Endothelial cell of umbilical vein (primary cell): ENCODE data around the gene SPACA4. TPM values are rescaled to one million over a fixed set of nuclear protein-coding genes. Genes with fewer than 3 reads are reported as not detected.

Source experiments
- Bru-seq: library from RNA; stranded (reverse); fragments of 400-500 nt; gene quantifications from one replicate; lab custom pipeline; 2021; lab: Mats Ljungman, UMichigan
- BruChase-seq, 2 experiments: library from RNA; stranded (reverse); fragments of 400-500 nt; gene quantifications; one replicate each; lab custom pipeline; 2021; lab: Mats Ljungman, UMichigan
- BruUV-seq: library from RNA; stranded (reverse); fragments of 400-500 nt; replicated peaks from 2 replicates; lab custom pipeline; 2021; lab: Mats Ljungman, UMichigan
- CTCF ChIA-PET: fragments of 300-600, 350-600 bp; sonication (Branson Sonifier 250); formaldehyde crosslinking; loops from one replicate; lab custom pipeline; 2021; ENCODE audit warnings: antibody characterized with exemption, inconsistent platforms; lab: Charles Lee
- POLR2A ChIA-PET: fragments of 300-600, 350-600 bp; sonication (Branson Sonifier 250); formaldehyde crosslinking; loops from one replicate; lab custom pipeline; 2021; ENCODE audit warnings: antibody characterized with exemption, inconsistent platforms; lab: Charles Lee
- DNase-seq: peaks from one replicate; pipeline ENCODE4 v3.0.0-alpha.2; 2011; ENCODE audit warnings: low read depth, low spot score
- FAIRE-seq: peaks from 2 replicates; lab custom pipeline; 2011; peaks lifted over from hg19 to GRCh38; lab: Jason Lieb, UNC
- H2AFZ ChIP-seq: 2 replicates; pipeline ENCODE4 v1.6.0; 2012; ENCODE audit warnings: low read depth, low read length, control low read depth, inconsistent platforms
- H3K27ac ChIP-seq: 2 replicates; pipeline ENCODE4 v1.5.1; 2011; ENCODE audit warnings: low read depth, mild to moderate bottlenecking, control low read depth, low read length, moderate library complexity; ENCODE audit not compliant: insufficient read depth
- H3K27me3 ChIP-seq, 2 experiments: 2 replicates each; pipeline versions ENCODE4 v1.6.0 to v1.6.1; 2011; ENCODE audit warnings: low read length in 2 of 2, mixed read lengths in 1 of 2; ENCODE audit not compliant: control insufficient read depth in 2 of 2, insufficient read depth in 2 of 2
- H3K36me3 ChIP-seq, 2 experiments: 2 replicates in 1 of 2; 3 replicates in 1 of 2; pipeline ENCODE4 v1.5.1; 2011; ENCODE audit warnings: low read length in 2 of 2, mild to moderate bottlenecking in 1 of 2, moderate library complexity in 1 of 2; ENCODE audit not compliant: control insufficient read depth in 2 of 2, insufficient read depth in 2 of 2; ENCODE audit errors: extremely low read depth in 1 of 2
- H3K4me1 ChIP-seq: 3 replicates; pipeline ENCODE4 v1.5.1; 2011; ENCODE audit warnings: mild to moderate bottlenecking, low read length; ENCODE audit not compliant: control insufficient read depth, insufficient read depth; ENCODE audit errors: extremely low read depth
- H3K4me2 ChIP-seq: 2 replicates; pipeline ENCODE4 v1.6.1; 2011; ENCODE audit warnings: low read length, control low read depth, mixed read lengths; ENCODE audit not compliant: insufficient read depth
- H3K4me3 ChIP-seq, 3 experiments: fragments of 200-600 bp in 1 of 3; sonication (generic), shearing (Covaris generic) in 1 of 3; replicated peaks in 1 of 3; 2 replicates each; pipeline ENCODE4 v1.5.1; 2011 to 2016; ENCODE audit warnings: control low read depth in 3 of 3, low read length in 3 of 3, mild to moderate bottlenecking in 2 of 3, inconsistent platforms in 1 of 3, low read depth in 1 of 3, moderate library complexity in 1 of 3; ENCODE audit not compliant: insufficient read depth in 1 of 3
- H3K79me2 ChIP-seq: 2 replicates; pipeline ENCODE4 v1.6.0; 2012; ENCODE audit warnings: low read length, inconsistent platforms; ENCODE audit not compliant: control insufficient read depth, insufficient read depth
- H3K9ac ChIP-seq: replicated peaks from 2 replicates; pipeline ENCODE3; 2011; ENCODE audit warnings: low read length, control low read depth; ENCODE audit not compliant: insufficient read depth; ENCODE audit errors: extremely low read depth
- H3K9me1 ChIP-seq: replicated peaks from 3 replicates; pipeline ENCODE4 v1.6.0; 2011; ENCODE audit warnings: mild to moderate bottlenecking, low read length; ENCODE audit not compliant: control insufficient read depth, insufficient read depth; ENCODE audit errors: extremely low read depth
- H3K9me3 ChIP-seq: replicated peaks from 2 replicates; pipeline ENCODE4 v1.5.1; 2012; ENCODE audit warnings: low read length, inconsistent platforms; ENCODE audit not compliant: control insufficient read depth, insufficient read depth
- H4K20me1 ChIP-seq: replicated peaks from 2 replicates; pipeline ENCODE3; 2011; ENCODE audit warnings: mild to moderate bottlenecking, low read length; ENCODE audit not compliant: control insufficient read depth, insufficient read depth; ENCODE audit errors: extremely low read depth
- dilution Hi-C: fragments of 300-500 bp; cut with MboI; formaldehyde crosslinking; loops from one replicate; pipeline ENCODE4 v1.15.0; 2019; ENCODE audit warnings: low sequenced_read_pairs; ENCODE audit not compliant: extremely low pct_ligation_motif_present
- intact Hi-C: fragments of 100-400 bp; cut with micrococcal nuclease; formaldehyde crosslinking; loops from one replicate; pipeline ENCODE4 v1.10.0; 2022
- long read RNA-seq: library from polyadenylated mRNA; stranded (forward); transcript quantifications from one replicate; pipeline ENCODE4 v2.0.0, GENCODE V29; 2021
- polyA minus RNA-seq, 3 experiments: library from RNA; depleted of rRNA, polyadenylated mRNA; stranded (reverse); fragments of >200 nt; gene quantifications; 1 replicate in 1 of 3; 2 replicates in 2 of 3; pipeline ENCODE4 v1.2.3, GENCODE V29; 2011
- polyA plus RNA-seq, 4 experiments: library from polyadenylated mRNA; depleted of rRNA in 3 of 4; stranded (reverse) in 3 of 4; unstranded in 1 of 4; fragments of >200 nt; gene quantifications; 2 replicates each; pipeline versions ENCODE4 v1.2.1 to v1.2.3, GENCODE V29; 2011 to 2012; ENCODE audit warnings: missing spikeins in 1 of 4
- total RNA-seq: library from RNA; stranded (reverse); gene quantifications from 2 replicates; pipeline ENCODE4 v1.2.3, GENCODE V29; 2021
- TF ChIP-seq, protein P1 (sequence below), 2 donors: IDR thresholded peaks; 1 replicate in 1 of 2; 2 replicates in 1 of 2; pipeline ENCODE4 v1.5.1; 2011; ENCODE audit warnings: low read length in 2 of 2, mild to moderate bottlenecking in 2 of 2, moderate library complexity in 2 of 2, control low read depth in 1 of 2, inconsistent platforms in 1 of 2, low read depth in 1 of 2; ENCODE audit not compliant: insufficient read depth in 1 of 2; ENCODE audit errors: extremely low read depth in 1 of 2
- TF ChIP-seq, protein P2 (sequence below): IDR thresholded peaks from 2 replicates; pipeline ENCODE4 v1.6.1; 2011; ENCODE audit not compliant: insufficient read depth, insufficient read length

The SPACA4 gene, protein sequence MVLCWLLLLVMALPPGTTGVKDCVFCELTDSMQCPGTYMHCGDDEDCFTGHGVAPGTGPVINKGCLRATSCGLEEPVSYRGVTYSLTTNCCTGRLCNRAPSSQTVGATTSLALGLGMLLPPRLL
- total RNA-seq (not detected in 2 replicates), polyA plus RNA-seq (not detected in 2 replicates), polyA minus RNA-seq (not detected in 2 replicates), Bru-seq, nascent RNA (not detected), BruChase-seq, experiment 1, labeled RNA remaining after a 6-hour chase (not detected), BruChase-seq, experiment 2, labeled RNA remaining after a 2-hour chase (not detected)
- polyA plus RNA-seq (2011; cell fraction: cytosol; rRNA removed): not detected in 2 replicates
- polyA plus RNA-seq (2011; cell fraction: nucleus; rRNA removed): not detected in 2 replicates
- polyA plus RNA-seq (2012): not detected in 2 replicates
- polyA minus RNA-seq (2011; cell fraction: cytosol; rRNA and poly(A)+ RNA removed): not detected
- not detected in 2 replicates for polyA minus RNA-seq (2011; cell fraction: nucleus; rRNA and poly(A)+ RNA removed)
- long read RNA-seq: 0 reads

DNA sequence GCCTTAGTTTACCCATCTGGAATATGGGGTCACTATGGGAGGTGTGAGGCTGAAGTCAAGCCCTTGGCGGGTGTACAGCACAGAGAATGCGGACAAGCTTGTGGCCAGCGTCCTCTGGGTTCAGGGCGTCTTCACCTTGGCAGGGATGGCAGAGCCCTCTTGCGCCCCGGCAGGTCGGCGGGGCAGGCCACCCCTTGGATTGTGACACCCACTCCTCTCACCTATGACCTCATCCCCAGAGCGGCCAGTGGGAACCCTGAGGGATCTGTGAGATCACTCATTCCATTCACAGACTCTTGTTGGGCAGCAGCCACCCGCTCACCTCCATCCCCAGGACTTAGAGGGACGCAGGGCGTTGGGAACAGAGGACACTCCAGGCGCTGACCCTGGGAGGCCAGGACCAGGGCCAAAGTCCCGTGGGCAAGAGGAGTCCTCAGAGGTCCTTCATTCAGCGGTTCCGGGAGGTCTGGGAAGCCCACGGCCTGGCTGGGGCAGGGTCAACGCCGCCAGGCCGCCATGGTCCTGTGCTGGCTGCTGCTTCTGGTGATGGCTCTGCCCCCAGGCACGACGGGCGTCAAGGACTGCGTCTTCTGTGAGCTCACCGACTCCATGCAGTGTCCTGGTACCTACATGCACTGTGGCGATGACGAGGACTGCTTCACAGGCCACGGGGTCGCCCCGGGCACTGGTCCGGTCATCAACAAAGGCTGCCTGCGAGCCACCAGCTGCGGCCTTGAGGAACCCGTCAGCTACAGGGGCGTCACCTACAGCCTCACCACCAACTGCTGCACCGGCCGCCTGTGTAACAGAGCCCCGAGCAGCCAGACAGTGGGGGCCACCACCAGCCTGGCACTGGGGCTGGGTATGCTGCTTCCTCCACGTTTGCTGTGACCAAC is at the start of gene SPACA4:
SPACA4 (plus strand) TSS at position 280 of the 896 bp plus-strand sequence; CDS start at position 517, 237 bp downstream.
- CTCF ChIA-PET: interaction anchor here (1.0 kb wide), 1 partner anchor 22 kb away, joined by 4 read pairs; no protein-coding TSS in a partner anchor

More for the DNA sequence above, at the start of gene SPACA4:
- POLR2A ChIA-PET: interaction anchor here (1.1 kb wide), 1 partner anchor 12 kb away, joined by 3 read pairs; the partner anchor contains the start of genes RPL18 and SPHK2
- Histone ChIP-seq H3K79me2 (no peaks in the 10 kb centered on the region), H3K4me2 (no peak within 1 kb of the TSS), H3K9me1 (no peaks in the 10 kb centered on the region), H2AFZ (no peak within 1 kb of the TSS), H3K27ac (no peak within 1 kb of the TSS), H3K4me3 (no peak within 1 kb of the TSS), H3K9me3 (no peaks in the 10 kb centered on the region), H3K36me3 (no peaks in the 10 kb centered on the region), H3K4me1 (no peaks in the 10 kb centered on the region), H4K20me1 (no peaks in the 10 kb centered on the region), H3K9ac (no peak within 1 kb of the TSS), H3K27me3 (no peaks in the 10 kb centered on the region)
- DNase-seq: no peak
- dilution Hi-C loops: no loop called here
- no peak for FAIRE-seq
- intact Hi-C loops: no loop called here
- BruUV-seq: no TSS peak
- TF ChIP-seq, protein P1, sequence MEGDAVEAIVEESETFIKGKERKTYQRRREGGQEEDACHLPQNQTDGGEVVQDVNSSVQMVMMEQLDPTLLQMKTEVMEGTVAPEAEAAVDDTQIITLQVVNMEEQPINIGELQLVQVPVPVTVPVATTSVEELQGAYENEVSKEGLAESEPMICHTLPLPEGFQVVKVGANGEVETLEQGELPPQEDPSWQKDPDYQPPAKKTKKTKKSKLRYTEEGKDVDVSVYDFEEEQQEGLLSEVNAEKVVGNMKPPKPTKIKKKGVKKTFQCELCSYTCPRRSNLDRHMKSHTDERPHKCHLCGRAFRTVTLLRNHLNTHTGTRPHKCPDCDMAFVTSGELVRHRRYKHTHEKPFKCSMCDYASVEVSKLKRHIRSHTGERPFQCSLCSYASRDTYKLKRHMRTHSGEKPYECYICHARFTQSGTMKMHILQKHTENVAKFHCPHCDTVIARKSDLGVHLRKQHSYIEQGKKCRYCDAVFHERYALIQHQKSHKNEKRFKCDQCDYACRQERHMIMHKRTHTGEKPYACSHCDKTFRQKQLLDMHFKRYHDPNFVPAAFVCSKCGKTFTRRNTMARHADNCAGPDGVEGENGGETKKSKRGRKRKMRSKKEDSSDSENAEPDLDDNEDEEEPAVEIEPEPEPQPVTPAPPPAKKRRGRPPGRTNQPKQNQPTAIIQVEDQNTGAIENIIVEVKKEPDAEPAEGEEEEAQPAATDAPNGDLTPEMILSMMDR (IDR thresholded peaks at IDR 0.05; ENCODE audit: extremely low read depth in 1 of 2, insufficient read depth in 1 of 2, low read depth in 1 of 2, low read length in 2 of 2): no peak
- TF ChIP-seq, protein P2, sequence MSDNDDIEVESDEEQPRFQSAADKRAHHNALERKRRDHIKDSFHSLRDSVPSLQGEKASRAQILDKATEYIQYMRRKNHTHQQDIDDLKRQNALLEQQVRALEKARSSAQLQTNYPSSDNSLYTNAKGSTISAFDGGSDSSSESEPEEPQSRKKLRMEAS: no peak
